ENCODE data around the gene PRELP.
A peak's percentile ranks its signal among the peaks of the same experiment; 100 is the strongest.

PRELP gene

DNA sequence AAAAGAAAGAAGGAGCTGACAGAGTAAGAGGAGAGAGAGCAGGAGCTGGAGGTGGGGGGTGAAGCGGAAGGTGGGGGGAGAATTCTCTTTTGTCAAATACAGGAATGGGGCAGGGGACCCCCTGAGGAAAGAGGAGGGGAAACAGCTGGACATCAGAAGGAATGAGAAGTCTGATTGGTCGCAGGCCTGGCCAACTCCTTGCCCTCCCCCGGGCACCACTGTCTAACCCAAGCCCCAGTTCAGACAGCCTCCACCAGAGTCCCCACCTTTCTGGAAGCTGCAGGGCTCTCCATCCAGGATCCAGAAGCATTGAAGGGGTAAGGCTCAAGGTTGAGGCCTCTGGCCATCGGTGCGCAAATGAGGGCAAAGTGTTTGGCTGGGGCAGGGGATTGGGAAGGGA is 18.3 kb downstream of the PRELP start, which contains the start of gene OPTC (continued):
- TF ChIP-seq, protein P1, sequence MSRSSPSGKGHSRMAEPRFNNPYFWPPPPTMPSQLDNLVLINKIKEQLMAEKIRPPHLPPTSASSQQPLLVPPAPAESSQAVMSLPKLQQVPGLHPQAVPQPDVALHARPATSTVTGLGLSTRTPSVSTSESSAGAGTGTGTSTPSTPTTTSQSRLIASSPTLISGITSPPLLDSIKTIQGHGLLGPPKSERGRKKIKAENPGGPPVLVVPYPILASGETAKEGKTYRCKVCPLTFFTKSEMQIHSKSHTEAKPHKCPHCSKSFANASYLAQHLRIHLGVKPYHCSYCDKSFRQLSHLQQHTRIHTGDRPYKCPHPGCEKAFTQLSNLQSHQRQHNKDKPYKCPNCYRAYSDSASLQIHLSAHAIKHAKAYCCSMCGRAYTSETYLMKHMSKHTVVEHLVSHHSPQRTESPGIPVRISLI (tag by site-specific recombination; IDR thresholded peaks at IDR 0.05), result no peak
- TF ChIP-seq, protein P2, sequence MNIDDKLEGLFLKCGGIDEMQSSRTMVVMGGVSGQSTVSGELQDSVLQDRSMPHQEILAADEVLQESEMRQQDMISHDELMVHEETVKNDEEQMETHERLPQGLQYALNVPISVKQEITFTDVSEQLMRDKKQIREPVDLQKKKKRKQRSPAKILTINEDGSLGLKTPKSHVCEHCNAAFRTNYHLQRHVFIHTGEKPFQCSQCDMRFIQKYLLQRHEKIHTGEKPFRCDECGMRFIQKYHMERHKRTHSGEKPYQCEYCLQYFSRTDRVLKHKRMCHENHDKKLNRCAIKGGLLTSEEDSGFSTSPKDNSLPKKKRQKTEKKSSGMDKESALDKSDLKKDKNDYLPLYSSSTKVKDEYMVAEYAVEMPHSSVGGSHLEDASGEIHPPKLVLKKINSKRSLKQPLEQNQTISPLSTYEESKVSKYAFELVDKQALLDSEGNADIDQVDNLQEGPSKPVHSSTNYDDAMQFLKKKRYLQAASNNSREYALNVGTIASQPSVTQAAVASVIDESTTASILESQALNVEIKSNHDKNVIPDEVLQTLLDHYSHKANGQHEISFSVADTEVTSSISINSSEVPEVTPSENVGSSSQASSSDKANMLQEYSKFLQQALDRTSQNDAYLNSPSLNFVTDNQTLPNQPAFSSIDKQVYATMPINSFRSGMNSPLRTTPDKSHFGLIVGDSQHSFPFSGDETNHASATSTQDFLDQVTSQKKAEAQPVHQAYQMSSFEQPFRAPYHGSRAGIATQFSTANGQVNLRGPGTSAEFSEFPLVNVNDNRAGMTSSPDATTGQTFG (tag by site-specific recombination; IDR thresholded peaks at IDR 0.05; ENCODE audit: borderline replicate concordance), result no peak
- TF ChIP-seq ZSCAN18 (tag by site-specific recombination; IDR thresholded peaks at IDR 0.05), result no peak
- no peak for TF ChIP-seq ZNF670 (tag by site-specific recombination; IDR thresholded peaks at IDR 0.05; ENCODE audit: low read depth)
- TF ChIP-seq ZNF76 (tag by site-specific recombination; IDR thresholded peaks at IDR 0.05; ENCODE audit: borderline replicate concordance, low read depth), result no peak
- no peak for TF ChIP-seq ZNF324 (tag by site-specific recombination; IDR thresholded peaks at IDR 0.05)

DNA sequence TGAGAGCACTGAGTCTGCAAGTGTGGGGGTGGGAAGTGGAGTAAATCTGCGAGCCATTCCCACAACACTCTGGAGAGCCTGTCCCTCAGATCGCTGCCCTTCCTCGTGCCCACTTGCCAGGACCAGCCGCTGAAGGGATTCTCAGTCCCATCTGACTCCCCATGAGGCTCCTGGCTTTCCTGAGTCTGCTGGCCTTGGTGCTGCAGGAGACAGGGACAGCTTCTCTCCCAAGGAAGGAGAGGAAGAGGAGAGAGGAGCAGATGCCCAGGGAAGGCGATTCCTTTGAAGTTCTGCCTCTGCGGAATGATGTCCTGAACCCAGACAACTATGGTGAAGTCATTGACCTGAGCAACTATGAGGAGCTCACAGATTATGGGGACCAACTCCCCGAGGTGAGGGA is 20.2 kb downstream of the PRELP start:
- TF ChIP-seq ZNF654 (tag by site-specific recombination; IDR thresholded peaks at IDR 0.05; ENCODE audit: low read depth) (no peak), GFI1B (tag by site-specific recombination; IDR thresholded peaks at IDR 0.05) (no peak)
- TF ChIP-seq, protein P3, sequence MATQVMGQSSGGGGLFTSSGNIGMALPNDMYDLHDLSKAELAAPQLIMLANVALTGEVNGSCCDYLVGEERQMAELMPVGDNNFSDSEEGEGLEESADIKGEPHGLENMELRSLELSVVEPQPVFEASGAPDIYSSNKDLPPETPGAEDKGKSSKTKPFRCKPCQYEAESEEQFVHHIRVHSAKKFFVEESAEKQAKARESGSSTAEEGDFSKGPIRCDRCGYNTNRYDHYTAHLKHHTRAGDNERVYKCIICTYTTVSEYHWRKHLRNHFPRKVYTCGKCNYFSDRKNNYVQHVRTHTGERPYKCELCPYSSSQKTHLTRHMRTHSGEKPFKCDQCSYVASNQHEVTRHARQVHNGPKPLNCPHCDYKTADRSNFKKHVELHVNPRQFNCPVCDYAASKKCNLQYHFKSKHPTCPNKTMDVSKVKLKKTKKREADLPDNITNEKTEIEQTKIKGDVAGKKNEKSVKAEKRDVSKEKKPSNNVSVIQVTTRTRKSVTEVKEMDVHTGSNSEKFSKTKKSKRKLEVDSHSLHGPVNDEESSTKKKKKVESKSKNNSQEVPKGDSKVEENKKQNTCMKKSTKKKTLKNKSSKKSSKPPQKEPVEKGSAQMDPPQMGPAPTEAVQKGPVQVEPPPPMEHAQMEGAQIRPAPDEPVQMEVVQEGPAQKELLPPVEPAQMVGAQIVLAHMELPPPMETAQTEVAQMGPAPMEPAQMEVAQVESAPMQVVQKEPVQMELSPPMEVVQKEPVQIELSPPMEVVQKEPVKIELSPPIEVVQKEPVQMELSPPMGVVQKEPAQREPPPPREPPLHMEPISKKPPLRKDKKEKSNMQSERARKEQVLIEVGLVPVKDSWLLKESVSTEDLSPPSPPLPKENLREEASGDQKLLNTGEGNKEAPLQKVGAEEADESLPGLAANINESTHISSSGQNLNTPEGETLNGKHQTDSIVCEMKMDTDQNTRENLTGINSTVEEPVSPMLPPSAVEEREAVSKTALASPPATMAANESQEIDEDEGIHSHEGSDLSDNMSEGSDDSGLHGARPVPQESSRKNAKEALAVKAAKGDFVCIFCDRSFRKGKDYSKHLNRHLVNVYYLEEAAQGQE (tag by site-specific recombination; IDR thresholded peaks at IDR 0.05), result peak; percentile 74
- ChIA-PET CTCF (interaction anchor here (1.0 to 1.5 kb wide), 4 partner anchors 8 to 229 kb away, joined by 3 to 5 read pairs (median 3); no protein-coding TSS in a partner anchor), POLR2A (no interaction called here)
- Histone ChIP-seq H3K9me3 (ENCODE audit: control insufficient read depth, insufficient read depth, low read depth, low read length) (no peaks in the 10 kb centered on the region), H3K36me3 (ENCODE audit: control insufficient read depth in 2 of 2, insufficient read depth in 1 of 2, low read length in 2 of 2) (no peaks in the 10 kb centered on the region), H3K4me3 (ENCODE audit: low read depth, low read length) (no peak overlapping the region), H3K27ac (ENCODE audit: extremely low read depth, low read depth, low read length) (no peak overlapping the region), H3K4me1 (ENCODE audit: control insufficient read depth, insufficient read depth, low read length) (no peaks in the 10 kb centered on the region)

DNA sequence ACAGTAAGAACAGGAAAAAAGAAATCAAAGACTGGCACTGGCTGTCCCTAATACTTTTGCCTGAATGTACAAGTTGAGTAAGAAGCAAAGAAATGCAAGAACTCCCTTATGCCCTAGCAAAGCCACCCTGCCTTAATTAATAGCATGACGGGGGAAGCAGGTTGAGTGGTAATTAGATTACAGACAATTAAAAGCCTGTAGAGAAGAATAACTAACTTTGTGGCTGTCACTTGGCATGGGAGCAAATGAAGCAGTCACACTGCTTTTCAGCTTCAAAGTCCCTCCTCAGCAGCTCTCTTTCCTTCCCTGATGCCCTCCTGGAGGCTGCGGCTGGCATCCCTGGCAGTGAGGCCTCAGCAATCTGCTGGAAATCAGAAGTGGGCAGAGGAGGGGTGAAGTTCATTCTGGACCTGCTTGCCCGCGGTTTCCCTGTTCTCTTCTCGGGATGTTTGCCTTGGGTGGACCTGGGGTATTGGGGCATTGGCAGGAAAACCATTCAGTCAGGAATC is 21.7 kb downstream of the PRELP start:
- no peaks in the 10 kb centered on the region for H3K4me1 ChIP-seq (ENCODE audit: control insufficient read depth, insufficient read depth, low read length)
- no peak for TF ChIP-seq ZNF174 (tag by site-specific recombination; IDR thresholded peaks at IDR 0.05)
- TF ChIP-seq, protein P4, sequence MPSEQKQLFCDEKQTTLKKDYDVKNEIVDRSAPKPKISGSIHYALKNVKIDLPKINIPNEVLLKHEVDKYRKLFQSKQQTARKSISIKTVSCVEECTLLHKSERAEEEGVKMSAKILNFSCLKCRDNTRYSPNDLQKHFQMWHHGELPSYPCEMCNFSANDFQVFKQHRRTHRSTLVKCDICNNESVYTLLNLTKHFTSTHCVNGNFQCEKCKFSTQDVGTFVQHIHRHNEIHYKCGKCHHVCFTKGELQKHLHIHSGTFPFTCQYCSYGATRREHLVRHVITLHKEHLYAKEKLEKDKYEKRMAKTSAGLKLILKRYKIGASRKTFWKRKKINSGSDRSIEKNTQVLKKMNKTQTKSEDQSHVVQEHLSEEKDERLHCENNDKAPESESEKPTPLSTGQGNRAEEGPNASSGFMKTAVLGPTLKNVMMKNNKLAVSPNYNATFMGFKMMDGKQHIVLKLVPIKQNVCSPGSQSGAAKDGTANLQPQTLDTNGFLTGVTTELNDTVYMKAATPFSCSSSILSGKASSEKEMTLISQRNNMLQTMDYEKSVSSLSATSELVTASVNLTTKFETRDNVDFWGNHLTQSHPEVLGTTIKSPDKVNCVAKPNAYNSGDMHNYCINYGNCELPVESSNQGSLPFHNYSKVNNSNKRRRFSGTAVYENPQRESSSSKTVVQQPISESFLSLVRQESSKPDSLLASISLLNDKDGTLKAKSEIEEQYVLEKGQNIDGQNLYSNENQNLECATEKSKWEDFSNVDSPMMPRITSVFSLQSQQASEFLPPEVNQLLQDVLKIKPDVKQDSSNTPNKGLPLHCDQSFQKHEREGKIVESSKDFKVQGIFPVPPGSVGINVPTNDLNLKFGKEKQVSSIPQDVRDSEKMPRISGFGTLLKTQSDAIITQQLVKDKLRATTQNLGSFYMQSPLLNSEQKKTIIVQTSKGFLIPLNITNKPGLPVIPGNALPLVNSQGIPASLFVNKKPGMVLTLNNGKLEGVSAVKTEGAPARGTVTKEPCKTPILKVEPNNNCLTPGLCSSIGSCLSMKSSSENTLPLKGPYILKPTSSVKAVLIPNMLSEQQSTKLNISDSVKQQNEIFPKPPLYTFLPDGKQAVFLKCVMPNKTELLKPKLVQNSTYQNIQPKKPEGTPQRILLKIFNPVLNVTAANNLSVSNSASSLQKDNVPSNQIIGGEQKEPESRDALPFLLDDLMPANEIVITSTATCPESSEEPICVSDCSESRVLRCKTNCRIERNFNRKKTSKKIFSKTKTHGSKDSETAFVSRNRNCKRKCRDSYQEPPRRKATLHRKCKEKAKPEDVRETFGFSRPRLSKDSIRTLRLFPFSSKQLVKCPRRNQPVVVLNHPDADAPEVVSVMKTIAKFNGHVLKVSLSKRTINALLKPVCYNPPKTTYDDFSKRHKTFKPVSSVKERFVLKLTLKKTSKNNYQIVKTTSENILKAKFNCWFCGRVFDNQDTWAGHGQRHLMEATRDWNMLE (tag by site-specific recombination; conservative IDR thresholded peaks at IDR 0.05; ENCODE audit: low read depth), result no peak
- TF ChIP-seq ZSCAN30 (tag by site-specific recombination; IDR thresholded peaks at IDR 0.05), result no peak
- no peak for TF ChIP-seq ZNF274 (IDR thresholded peaks at IDR 0.05; ENCODE audit: low read length)
- no peak for TF ChIP-seq ZNF274 (tag by site-specific recombination; IDR thresholded peaks at IDR 0.05; ENCODE audit: borderline replicate concordance)
- TF ChIP-seq ZBTB20 (tag by site-specific recombination; IDR thresholded peaks at IDR 0.05), result no peak
- no peak for TF ChIP-seq IKZF3 (tag by site-specific recombination; IDR thresholded peaks at IDR 0.05)
- no peak for TF ChIP-seq ZNF473 (tag by site-specific recombination; IDR thresholded peaks at IDR 0.05)
- TF ChIP-seq ZNF610 (tag by site-specific recombination; IDR thresholded peaks at IDR 0.05; ENCODE audit: borderline replicate concordance), result no peak
- no peak for TF ChIP-seq ZNF521 (tag by site-specific recombination; IDR thresholded peaks at IDR 0.05)
- ChIA-PET CTCF (interaction anchor here (0.7 to 1.2 kb wide), 2 partner anchors 7 to 9 kb away, joined by 3 to 5 read pairs; no protein-coding TSS in a partner anchor), POLR2A (no interaction called here)
- no peaks in the 10 kb centered on the region for H3K9me3 ChIP-seq (ENCODE audit: control insufficient read depth, insufficient read depth, low read depth, low read length)
- no peaks in the 10 kb centered on the region for H3K36me3 ChIP-seq (ENCODE audit: control insufficient read depth in 2 of 2, insufficient read depth in 1 of 2, low read length in 2 of 2)
- H3K27ac ChIP-seq (ENCODE audit: extremely low read depth, low read depth, low read length), result no peak overlapping the region
- no peak overlapping the region for H3K4me3 ChIP-seq (ENCODE audit: low read depth, low read length)
